Naive thymus-derived CD8-positive, alpha-beta T cell (primary cell): ENCODE data around the gene ABCA3. TPM values are rescaled to one million over a fixed set of nuclear protein-coding genes. Genes with fewer than 3 reads are reported as not detected.

Experiments used
- ATAC-seq, 2 donors: fragments of 150-1000 bp; cut with Tn5 transposase in 1 of 2; sonication (Bioruptor Pico), chemical (Tn5 transposase) in 1 of 2; 1 replicate in 1 of 2; 2 replicates in 1 of 2; pipeline ENCODE4 v1.10.0; 2021; ENCODE audit warnings: mild to moderate bottlenecking in 2 of 2, moderate library complexity in 2 of 2
- POLR2A ChIA-PET: fragments of 350-600 bp; sonication (Branson Sonifier 250); formaldehyde crosslinking; loops from one replicate; lab custom pipeline; 2021; ENCODE audit warnings: antibody characterized with exemption; lab: Charles Lee
- DNase-seq, 10 donors: peaks; one replicate each; pipeline versions ENCODE4 v3.0.0 to v3.0.0-alpha.2; 2020 to 2022
- H3K27ac Mint-ChIP-seq, 10 donors: one replicate each; pipeline ENCODE4 v1.8.0; 2020 to 2022; ENCODE audit warnings: mild to moderate bottlenecking in 10 of 10, mixed read lengths in 10 of 10, moderate library complexity in 4 of 10, inconsistent platforms in 1 of 10
- H3K27me3 Mint-ChIP-seq, 5 donors: one replicate each; pipeline ENCODE4 v1.8.0; 2021 to 2022; ENCODE audit warnings: mixed read lengths in 5 of 5
- H3K36me3 Mint-ChIP-seq, 3 donors: one replicate each; pipeline ENCODE4 v1.8.0; 2020 to 2022; ENCODE audit warnings: mixed read lengths in 3 of 3, mild to moderate bottlenecking in 2 of 3, inconsistent platforms in 1 of 3
- H3K4me1 Mint-ChIP-seq, 4 donors: one replicate each; pipeline ENCODE4 v1.8.0; 2021 to 2022; ENCODE audit warnings: mixed read lengths in 4 of 4
- H3K4me3 Mint-ChIP-seq, 10 donors: one replicate each; pipeline ENCODE4 v1.8.0; 2020 to 2022; ENCODE audit warnings: mild to moderate bottlenecking in 10 of 10, mixed read lengths in 10 of 10, moderate library complexity in 6 of 10, inconsistent platforms in 1 of 10
- H3K9me3 Mint-ChIP-seq, 9 donors: one replicate each; pipeline ENCODE4 v1.8.0; 2020 to 2022; ENCODE audit warnings: mixed read lengths in 9 of 9, mild to moderate bottlenecking in 3 of 9, inconsistent platforms in 1 of 9, moderate library complexity in 1 of 9
- polyA plus RNA-seq, 3 donors: library from polyadenylated mRNA; unstranded; fragments of 300-500 nt; fragmentation: Illumina TruSeq; gene quantifications; one replicate each; pipeline ENCODE4 v1.2.3, GENCODE V29; 2021
- total RNA-seq, 8 experiments: library from RNA in 2 of 8; stranded (reverse) in 2 of 8; gene quantifications; one replicate each; pipeline ENCODE4 v1.2.3 and lab custom pipeline; 2021 to 2026

The ABCA3 gene
- total and polyA plus RNA-seq, 5 experiments from 2014 or later: 1.2 to 8.2 (median 2.2) TPM

- ATAC-seq (no peak), DNase-seq (no peak)
- peaks cover 0 to 16% (median 0%) of the 10 kb centered on the region in 3 donors for H3K36me3 Mint-ChIP-seq
- no peak overlapping the region for H3K4me3 Mint-ChIP-seq
- H3K4me1 Mint-ChIP-seq: peaks cover 0 to 6% (median 5%) of the 10 kb centered on the region in 4 donors
- no peak overlapping the region for H3K27ac Mint-ChIP-seq
- no peaks in the 10 kb centered on the region for H3K27me3 Mint-ChIP-seq
- no peaks in the 10 kb centered on the region for H3K9me3 Mint-ChIP-seq
- POLR2A ChIA-PET: no interaction called here
Measured at GRCh38 chr16:2295056-2295798, 45.3 kb downstream of the ABCA3 start.

- ATAC-seq (no peak), DNase-seq (no peak)
- Mint-ChIP-seq H3K4me3 (no peak overlapping the region), H3K27me3 (no peaks in the 10 kb centered on the region), H3K27ac (no peak overlapping the region), H3K9me3 (no peaks in the 10 kb centered on the region), H3K4me1 (peaks cover 0 to 6% (median 4%) of the 10 kb centered on the region in 4 donors), H3K36me3 (peaks cover 0 to 16% (median 0%) of the 10 kb centered on the region in 3 donors)
- POLR2A ChIA-PET: no interaction called here
Measured at GRCh38 chr16:2292221-2292620, 48.3 kb downstream of the ABCA3 start.

DNA sequence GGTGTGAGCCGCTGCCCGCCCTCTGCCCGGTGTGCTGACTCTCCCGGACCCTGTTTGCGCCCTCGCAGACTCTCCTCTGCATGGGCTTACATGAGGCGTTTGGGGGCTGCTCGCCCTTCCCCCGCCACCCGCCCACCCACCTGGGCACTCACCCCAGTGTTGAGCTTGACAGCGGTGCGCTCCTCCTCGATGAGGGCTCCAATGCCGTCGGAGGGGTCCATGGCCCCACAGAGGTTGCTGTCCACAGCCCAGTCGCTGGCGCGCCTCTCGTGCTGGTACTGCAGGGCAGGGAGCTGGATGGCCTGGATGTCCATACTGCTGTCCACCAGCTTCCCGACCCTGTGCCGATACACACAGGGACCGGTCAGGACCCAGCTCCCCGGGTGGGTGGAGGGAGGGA lies 51.2 kb downstream of the ABCA3 start:
- no peaks in the 10 kb centered on the region for H3K4me1 Mint-ChIP-seq
- no peaks in the 10 kb centered on the region for H3K27me3 Mint-ChIP-seq
- POLR2A ChIA-PET: no interaction called here
- ATAC-seq (no peak), DNase-seq (no peak)
- H3K4me3 Mint-ChIP-seq: no peak overlapping the region
- H3K9me3 Mint-ChIP-seq: no peaks in the 10 kb centered on the region
- H3K36me3 Mint-ChIP-seq: peaks cover 0 to 15% (median 0%) of the 10 kb centered on the region in 3 donors
- H3K27ac Mint-ChIP-seq: no peak overlapping the region

GRCh38 chr16:2288726-2289125 lies 51.8 kb downstream of the ABCA3 start:
- Mint-ChIP-seq H3K27ac (no peak overlapping the region), H3K4me1 (no peaks in the 10 kb centered on the region), H3K9me3 (no peaks in the 10 kb centered on the region), H3K27me3 (no peaks in the 10 kb centered on the region), H3K4me3 (no peak overlapping the region), H3K36me3 (peaks cover 0 to 13% (median 0%) of the 10 kb centered on the region in 3 donors)
- DNase-seq: no peak
- no peak for ATAC-seq
- POLR2A ChIA-PET: no interaction called here

DNA sequence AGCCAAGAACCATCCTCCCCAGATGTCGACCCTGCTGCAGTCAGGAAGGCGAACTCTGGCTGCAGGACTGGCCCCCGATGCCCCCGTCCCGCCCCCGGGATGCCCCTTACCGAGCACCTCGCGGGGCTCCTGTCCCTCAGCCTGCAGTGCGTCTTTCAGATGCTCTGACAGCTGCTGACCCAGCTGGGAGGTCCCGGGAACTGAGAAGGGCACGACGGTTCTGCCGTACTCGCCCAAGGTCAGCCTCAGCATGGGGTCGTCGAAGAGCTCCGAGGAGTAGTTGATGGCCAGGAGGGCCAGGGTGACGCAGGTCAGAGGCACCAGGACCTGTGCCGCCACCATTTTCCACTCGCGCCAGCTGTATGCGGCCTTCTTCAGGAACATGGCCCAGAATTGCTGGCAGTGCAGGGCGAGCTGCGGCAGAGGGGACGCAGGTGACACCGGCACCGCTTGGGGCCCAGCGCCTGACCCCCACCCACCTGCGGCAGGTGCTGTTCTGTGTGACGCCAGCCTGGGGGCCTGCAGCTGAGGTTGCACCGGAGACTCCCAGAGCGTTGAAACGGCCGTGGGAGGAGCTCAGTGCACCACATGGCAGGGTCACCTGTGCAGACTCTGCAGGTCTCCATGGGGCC lies 52.5 kb downstream of the ABCA3 start:
- no peaks in the 10 kb centered on the region for H3K4me1 Mint-ChIP-seq
- peaks cover 0 to 9% (median 0%) of the 10 kb centered on the region in 3 donors for H3K36me3 Mint-ChIP-seq
- POLR2A ChIA-PET: no interaction called here
- DNase-seq (no peak), ATAC-seq (no peak)
- H3K27ac Mint-ChIP-seq: no peak overlapping the region
- no peaks in the 10 kb centered on the region for H3K9me3 Mint-ChIP-seq
- H3K27me3 Mint-ChIP-seq: no peaks in the 10 kb centered on the region
- no peak overlapping the region for H3K4me3 Mint-ChIP-seq

DNA sequence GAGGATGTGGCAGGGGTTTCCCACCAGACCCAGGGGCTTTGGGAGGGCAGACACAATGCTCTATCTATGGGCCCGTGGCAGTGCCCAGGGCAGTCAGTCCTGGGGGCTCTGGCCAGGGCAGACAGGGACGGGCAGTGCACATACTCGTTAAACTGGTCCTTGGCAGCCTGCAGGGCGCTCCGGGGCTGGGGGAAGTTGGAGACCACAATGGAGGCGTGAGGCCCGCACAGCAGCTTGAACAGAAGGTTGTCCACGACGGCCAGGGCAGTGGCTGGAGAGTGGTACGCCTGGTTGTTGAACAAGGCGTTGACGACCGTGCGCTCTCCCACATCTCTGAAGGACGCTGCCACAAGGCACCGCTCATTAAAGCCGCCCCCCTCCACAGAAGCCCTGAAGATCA lies 54.0 kb downstream of the ABCA3 start:
- H3K27me3 Mint-ChIP-seq: no peaks in the 10 kb centered on the region
- H3K9me3 Mint-ChIP-seq: no peaks in the 10 kb centered on the region
- POLR2A ChIA-PET: no interaction called here
- H3K27ac Mint-ChIP-seq: no peak overlapping the region
- no peaks in the 10 kb centered on the region for H3K4me1 Mint-ChIP-seq
- peaks cover 0 to 3% (median 0%) of the 10 kb centered on the region in 3 donors for H3K36me3 Mint-ChIP-seq
- H3K4me3 Mint-ChIP-seq: no peak overlapping the region
- DNase-seq: no peak
- ATAC-seq: no peak

DNA sequence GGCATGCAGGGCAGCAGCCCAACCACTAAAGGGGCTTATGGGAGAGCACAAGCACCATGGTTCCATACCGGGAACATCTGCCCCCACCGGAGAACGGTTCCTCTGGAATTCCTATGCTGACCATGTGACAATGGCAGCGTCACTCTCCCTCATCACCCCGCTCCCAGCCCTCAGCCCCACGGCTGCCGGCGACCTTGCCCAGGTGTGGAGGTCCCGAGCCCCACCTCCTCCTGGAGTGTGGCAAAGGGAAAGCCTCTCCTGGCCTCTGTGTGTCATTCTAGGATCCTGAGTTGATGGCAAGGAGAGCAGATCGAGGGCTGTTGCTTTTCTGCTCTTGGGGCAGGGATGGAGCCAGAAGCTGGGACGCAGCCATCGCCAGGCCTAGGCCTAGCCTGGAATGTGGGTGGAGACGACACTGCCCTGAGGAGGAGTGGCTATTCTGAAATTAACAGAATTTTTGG lies 54.8 kb downstream of the ABCA3 start:
- Mint-ChIP-seq H3K36me3 (peaks cover 0 to 2% (median 0%) of the 10 kb centered on the region in 3 donors), H3K9me3 (no peaks in the 10 kb centered on the region), H3K4me3 (no peak overlapping the region), H3K27ac (peak overlapping the region in 1 of 10 donors; percentile 34), H3K4me1 (no peaks in the 10 kb centered on the region), H3K27me3 (no peaks in the 10 kb centered on the region)
- no peak for DNase-seq
- POLR2A ChIA-PET: no interaction called here
- ATAC-seq: no peak

- DNase-seq: no peak
- POLR2A ChIA-PET: no interaction called here
- Mint-ChIP-seq H3K4me3 (no peak overlapping the region), H3K36me3 (no peaks in the 10 kb centered on the region), H3K4me1 (no peaks in the 10 kb centered on the region), H3K27ac (no peak overlapping the region), H3K27me3 (no peaks in the 10 kb centered on the region), H3K9me3 (no peaks in the 10 kb centered on the region)
- no peak for ATAC-seq
Measured at GRCh38 chr16:2284797-2285576, 55.5 kb downstream of the ABCA3 start.

DNA sequence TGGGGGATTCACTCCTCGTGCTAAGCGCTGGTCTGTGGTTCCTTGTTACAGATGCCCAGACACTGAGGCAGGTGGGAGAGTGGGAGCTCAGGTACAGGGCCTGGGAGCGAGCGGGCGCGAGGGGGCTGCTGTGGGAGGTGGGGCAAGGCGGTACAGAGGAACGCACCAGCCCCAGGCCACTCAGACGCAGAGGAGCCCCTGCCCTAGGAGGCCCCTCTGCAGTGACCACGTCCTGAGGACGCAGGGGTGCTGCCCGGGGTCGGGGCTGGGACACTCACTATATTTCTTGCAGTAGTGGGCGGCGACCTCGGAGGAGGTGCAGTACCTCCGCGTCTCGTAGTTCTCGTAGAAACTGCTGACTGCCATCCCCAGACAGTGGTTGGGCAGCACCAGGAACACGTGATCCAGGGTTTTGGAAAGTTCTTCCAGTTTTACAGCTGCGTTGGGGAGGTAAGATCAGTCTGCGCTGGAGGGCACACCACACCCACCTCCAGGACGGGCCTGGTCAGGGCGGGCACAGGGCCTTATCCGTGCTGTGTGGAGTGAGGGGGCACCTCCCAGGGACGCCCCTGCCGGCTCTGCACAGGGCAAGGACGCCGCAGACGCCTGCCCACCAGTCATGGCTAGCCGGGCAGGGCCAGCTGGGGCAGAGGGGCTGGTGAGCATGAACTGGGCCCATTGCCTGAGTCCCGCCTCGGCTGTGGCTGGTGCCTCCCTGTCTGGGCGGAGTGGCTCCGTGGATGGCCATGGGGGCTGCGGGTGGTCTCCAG lies 56.3 kb downstream of the ABCA3 start:
- ATAC-seq (no peak), DNase-seq (no peak)
- Mint-ChIP-seq H3K4me3 (no peak overlapping the region), H3K27ac (no peak overlapping the region), H3K27me3 (no peaks in the 10 kb centered on the region), H3K4me1 (no peaks in the 10 kb centered on the region), H3K9me3 (no peaks in the 10 kb centered on the region), H3K36me3 (no peaks in the 10 kb centered on the region)
- POLR2A ChIA-PET: no interaction called here

DNA sequence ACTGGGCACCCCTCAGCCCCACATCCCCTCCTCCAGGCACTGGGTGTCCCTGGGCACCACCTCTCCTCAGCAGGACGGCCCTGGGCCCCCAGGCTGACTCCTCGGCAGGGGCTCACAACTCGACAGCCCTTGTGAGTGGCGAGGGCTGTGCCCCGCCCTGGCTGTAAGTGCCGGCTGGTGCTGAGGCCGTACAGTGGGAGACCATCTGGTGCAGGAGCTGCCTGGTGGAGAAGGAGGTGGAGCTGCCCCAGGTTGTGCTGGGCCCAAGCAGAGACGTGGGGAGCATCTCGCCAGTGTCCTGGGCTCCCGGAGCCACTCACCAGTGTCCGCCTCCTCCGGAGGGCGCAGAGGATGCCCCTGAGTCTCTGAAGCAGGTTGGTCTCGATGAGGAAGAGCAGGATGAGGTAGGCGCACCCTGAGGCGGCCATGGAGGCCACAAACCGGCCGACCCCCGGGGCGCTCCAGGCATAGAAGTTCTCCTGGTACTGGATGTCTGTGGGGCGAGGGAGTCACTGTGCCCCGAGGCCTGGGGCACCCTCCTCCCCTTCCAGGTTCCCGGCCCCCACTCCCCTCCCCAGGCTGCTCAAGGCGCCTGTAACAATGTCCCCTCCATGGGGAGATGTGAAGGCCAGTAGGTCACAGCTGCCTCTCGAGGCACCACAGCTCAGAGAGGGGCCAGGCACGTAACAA lies 57.5 kb downstream of the ABCA3 start:
- no peak for ATAC-seq
- Mint-ChIP-seq H3K9me3 (no peaks in the 10 kb centered on the region), H3K4me3 (no peak overlapping the region), H3K27ac (peak overlapping the region in 1 of 10 donors; percentile 13), H3K4me1 (no peaks in the 10 kb centered on the region), H3K36me3 (no peaks in the 10 kb centered on the region), H3K27me3 (no peaks in the 10 kb centered on the region)
- no peak for DNase-seq
- POLR2A ChIA-PET: no interaction called here

DNA sequence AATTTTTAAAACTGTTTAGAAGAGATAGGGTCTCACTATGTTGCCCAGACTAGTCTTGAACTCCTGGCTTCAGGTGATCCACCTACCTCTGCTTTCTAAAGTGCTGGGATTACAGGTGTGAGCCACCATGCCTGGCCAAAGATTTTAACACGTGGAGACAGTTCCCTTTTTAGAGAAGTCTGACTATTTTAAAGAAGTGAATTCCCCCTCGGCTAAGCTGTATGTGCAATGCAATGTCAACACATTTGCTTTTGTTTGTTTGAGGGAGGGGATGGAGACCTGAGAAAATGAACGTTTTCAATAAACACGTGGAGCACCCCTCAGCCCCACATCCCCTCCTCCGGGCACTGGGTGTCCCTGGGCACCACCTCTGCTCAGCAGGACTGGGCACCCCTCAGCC lies 58.3 kb downstream of the ABCA3 start:
- Mint-ChIP-seq H3K4me3 (no peak overlapping the region), H3K4me1 (peaks cover 0 to 2% (median 0%) of the 10 kb centered on the region in 4 donors), H3K27ac (no peak overlapping the region), H3K36me3 (no peaks in the 10 kb centered on the region), H3K9me3 (no peaks in the 10 kb centered on the region), H3K27me3 (no peaks in the 10 kb centered on the region)
- DNase-seq (no peak), ATAC-seq (no peak)
- POLR2A ChIA-PET: no interaction called here

DNA sequence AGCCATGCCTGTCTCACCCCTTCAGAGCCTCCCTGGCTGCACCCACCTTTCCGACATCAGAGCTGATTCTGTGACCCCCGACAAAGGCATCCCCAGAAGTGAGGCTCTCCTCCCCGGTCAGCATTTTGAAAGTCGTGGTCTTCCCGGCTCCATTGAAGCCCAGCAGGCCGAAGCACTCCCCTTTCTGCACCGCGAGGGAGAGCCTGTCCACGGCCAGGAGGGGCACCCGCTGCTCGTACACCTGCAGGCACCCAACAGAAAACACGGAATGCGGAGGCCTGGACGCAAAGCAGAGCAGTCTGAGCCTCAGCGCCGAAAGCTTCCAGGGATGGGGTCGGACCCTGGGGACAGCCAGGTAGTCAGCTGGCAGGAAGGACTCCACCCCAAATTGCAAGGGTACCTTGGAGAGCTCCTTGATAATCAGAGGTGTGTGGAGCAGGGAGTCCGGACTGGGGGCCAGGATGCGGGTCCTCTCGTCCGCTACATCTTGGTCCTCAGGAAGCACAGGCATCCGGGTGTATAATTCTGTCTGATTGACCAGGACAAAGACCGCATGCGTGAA lies 59.5 kb downstream of the ABCA3 start:
- Mint-ChIP-seq H3K4me3 (no peak overlapping the region), H3K27me3 (no peaks in the 10 kb centered on the region), H3K4me1 (peaks cover 0 to 2% (median 0%) of the 10 kb centered on the region in 4 donors), H3K27ac (peak overlapping the region in 2 of 10 donors; percentile 15 to 16), H3K9me3 (no peaks in the 10 kb centered on the region), H3K36me3 (no peaks in the 10 kb centered on the region)
- POLR2A ChIA-PET: no interaction called here
- ATAC-seq (no peak), DNase-seq (no peak)
